Stimulated activated naive CD4-positive, alpha-beta T cell treated with Interleukin-2 at 50 U/mL for 16 hours (primary cell): ENCODE data around the gene DAPK2.
"Not testable (repeated sequence)": the region's sequence is repeated elsewhere in the genome, so short reads cannot be mapped to it uniquely, and the experiment has no call there.

Source experiments
- DNase-seq: peaks from one replicate; lab custom pipeline; 2025; lab: John Stamatoyannopoulos, UW

Gene DAPK2

GRCh38 chr15:64046421-64047153 is at the start of gene DAPK2:
Gene DAPK2 (minus strand): TSS chr15:64046485. CDS start chr15:64040261, 6,224 bp downstream.
- DNase-seq, result peak; percentile 50

- DNase-seq, result no peak
These were observed 49.1 kb upstream of the DAPK2 start for GRCh38 chr15:64095431-64095794.

GRCh38 chr15:64093627-64094417 is 47.5 kb upstream of the DAPK2 start, which contains the start of gene CIAO2A:
Gene CIAO2A (minus strand): TSS chr15:64093838. CDS start chr15:64093768, 70 bp downstream.
- DNase-seq, result peak; percentile 93

- peak; percentile 27 for DNase-seq
These were observed 46.8 kb upstream of the DAPK2 start for GRCh38 chr15:64092864-64093626.

GRCh38 chr15:64092075-64092820 is 46.0 kb upstream of the DAPK2 start:
- no peak for DNase-seq

- DNase-seq, result no peak
These were observed 44.2 kb upstream of the DAPK2 start for GRCh38 chr15:64090527-64090926.

- no peak for DNase-seq
These were observed 43.4 kb upstream of the DAPK2 start for GRCh38 chr15:64089543-64090280.

- no peak for DNase-seq
These were observed 36.5 kb upstream of the DAPK2 start for GRCh38 chr15:64082757-64083156.

- not testable (repeated sequence) for DNase-seq
These were observed 27.2 kb upstream of the DAPK2 start for GRCh38 chr15:64073496-64073895.

- no peak for DNase-seq
These were observed 26.5 kb upstream of the DAPK2 start for GRCh38 chr15:64072812-64073211.

GRCh38 chr15:64071931-64072765 is 25.9 kb upstream of the DAPK2 start:
- no peak for DNase-seq

- DNase-seq, result no peak
These were observed 24.9 kb upstream of the DAPK2 start for GRCh38 chr15:64070965-64071851.

GRCh38 chr15:64070106-64070505 is 23.8 kb upstream of the DAPK2 start:
- DNase-seq, result no peak

GRCh38 chr15:64068133-64068532 is 21.8 kb upstream of the DAPK2 start:
- no peak for DNase-seq

- DNase-seq, result peak; percentile 41
These were observed 21.3 kb upstream of the DAPK2 start for GRCh38 chr15:64067564-64068030.

GRCh38 chr15:64066451-64066850 is 20.2 kb upstream of the DAPK2 start:
- DNase-seq, result no peak

- no peak for DNase-seq
These were observed 14.4 kb upstream of the DAPK2 start for GRCh38 chr15:64060716-64061115.

GRCh38 chr15:64059104-64059503 is 12.8 kb upstream of the DAPK2 start:
- DNase-seq, result not testable (repeated sequence)

GRCh38 chr15:64058279-64058678 is 12.0 kb upstream of the DAPK2 start:
- DNase-seq, result no peak
